Stimulated activated CD4-positive, alpha-beta T cell treated with anti-CD3 and anti-CD28 coated beads, Interleukin-4, amount 100 ng/mL, for 1 hour (primary cell): ENCODE results near the gene OR6B2.
"Not testable (repeated sequence)": the region's sequence is repeated elsewhere in the genome, so short reads cannot be mapped to it uniquely, and the experiment has no call there.

Experiments
- DNase-seq: peaks from one replicate; pipeline ENCODE4 v3.0.0-alpha.2; 2020

Gene OR6B2

GRCh38 chr2:240030379-240031094, at the start of gene OR6B2:
Gene OR6B2 (minus strand): TSS chr2:240030429. CDS start chr2:240030429, 0 bp downstream.
- no peak for DNase-seq

DNA sequence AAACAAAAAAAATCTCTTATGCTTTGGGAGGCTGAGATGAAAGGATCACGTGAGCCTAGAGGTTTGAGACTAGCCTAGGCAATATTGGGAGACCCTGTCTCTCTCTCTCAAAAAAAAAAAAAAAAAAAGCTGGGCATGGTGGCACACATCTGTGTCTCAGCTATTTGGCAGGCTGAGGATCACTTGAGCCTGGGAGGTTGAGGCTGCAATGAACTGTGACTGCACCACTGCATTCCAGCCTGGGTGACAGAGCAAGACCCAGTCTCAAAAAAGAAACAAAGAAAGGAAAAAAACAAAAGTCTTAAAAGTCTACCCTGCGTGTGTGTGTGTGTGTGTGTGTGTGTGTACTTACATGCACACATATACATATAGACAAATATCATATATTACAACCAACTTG, 48.4 kb upstream of the OR6B2 start:
- DNase-seq: no peak

DNA sequence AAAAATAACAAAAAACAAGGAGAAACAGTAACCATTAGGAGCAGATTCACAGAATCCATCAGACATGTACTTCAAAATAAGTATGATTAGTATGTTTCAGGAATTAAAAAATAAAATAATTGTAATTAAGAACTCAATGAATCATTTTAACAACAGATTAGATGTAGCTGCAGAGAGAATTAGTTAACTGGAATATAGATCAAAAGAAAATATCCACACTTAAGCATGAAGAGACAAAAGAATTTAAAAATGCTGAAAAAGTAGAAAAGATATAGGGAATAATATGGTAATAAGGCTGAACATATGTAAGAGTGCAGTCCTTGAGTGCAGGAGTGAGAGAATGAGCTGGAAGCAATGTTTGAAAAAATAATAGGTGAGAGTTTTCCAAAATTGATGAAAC, 47.2 kb upstream of the OR6B2 start:
- no peak for DNase-seq

- no peak for DNase-seq
Observed at GRCh38 chr2:240074545-240074944, 44.3 kb upstream of the OR6B2 start.

GRCh38 chr2:240070907-240071306, 40.7 kb upstream of the OR6B2 start:
- no peak for DNase-seq

DNA sequence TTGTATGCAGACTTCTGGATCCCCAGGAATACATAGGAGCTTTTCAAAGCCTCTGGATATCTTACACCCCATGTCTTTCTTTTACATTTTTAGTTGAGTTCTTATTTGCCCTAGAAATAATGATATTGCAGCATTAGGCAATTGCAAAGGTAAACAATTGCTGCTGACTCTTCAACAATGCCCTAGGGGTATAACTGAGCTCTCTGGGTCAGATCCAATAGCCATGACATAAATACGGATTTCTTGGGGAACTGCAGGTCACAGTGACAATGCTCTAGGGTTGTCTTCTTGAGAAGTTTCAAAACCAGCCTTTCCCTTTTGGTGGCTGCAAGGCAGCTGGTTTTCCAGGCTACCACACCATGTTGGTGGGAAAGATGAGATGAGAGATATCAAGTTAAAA, 39.6 kb upstream of the OR6B2 start:
- no peak for DNase-seq

DNA sequence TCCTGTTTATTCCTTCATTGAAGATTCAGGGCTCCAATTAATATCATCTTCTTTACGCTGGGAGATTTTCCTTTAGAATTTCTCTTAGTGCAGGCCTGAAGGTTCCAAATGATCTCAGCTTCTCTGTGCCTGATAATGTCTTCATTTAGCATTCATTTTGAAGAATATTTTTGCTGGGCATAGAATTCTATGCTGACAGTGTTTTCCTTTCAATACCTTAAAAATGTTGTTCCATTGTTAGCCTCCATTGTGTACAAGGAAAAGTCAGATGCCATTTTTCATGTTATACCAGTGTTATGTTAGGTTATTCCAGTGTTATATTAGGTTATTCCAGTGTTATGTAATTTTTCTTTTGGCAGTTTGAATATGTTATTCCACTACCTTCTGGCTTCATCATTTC, 38.0 kb upstream of the OR6B2 start:
- no peak for DNase-seq

GRCh38 chr2:240066489-240066888, 36.3 kb upstream of the OR6B2 start:
- DNase-seq: no peak

DNA sequence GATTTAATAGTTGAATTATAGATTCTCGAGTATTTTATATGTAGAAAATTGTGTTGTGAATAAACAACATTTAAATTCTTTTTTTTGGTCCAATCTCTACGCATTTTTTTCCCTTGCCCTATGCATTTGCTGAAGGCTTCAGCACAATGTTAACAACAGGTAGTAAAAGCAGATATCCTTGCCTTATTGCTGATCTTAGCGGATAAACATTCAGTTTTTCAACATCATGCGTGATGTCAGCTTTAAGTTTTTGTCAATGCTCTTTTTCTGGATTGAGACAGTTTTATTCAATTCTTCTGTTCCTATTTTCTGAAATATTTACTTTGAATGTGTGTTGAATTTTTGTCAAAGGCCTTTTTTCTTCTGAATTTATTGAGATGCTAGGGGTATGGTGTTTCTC, 34.7 kb upstream of the OR6B2 start:
- no peak for DNase-seq

DNA sequence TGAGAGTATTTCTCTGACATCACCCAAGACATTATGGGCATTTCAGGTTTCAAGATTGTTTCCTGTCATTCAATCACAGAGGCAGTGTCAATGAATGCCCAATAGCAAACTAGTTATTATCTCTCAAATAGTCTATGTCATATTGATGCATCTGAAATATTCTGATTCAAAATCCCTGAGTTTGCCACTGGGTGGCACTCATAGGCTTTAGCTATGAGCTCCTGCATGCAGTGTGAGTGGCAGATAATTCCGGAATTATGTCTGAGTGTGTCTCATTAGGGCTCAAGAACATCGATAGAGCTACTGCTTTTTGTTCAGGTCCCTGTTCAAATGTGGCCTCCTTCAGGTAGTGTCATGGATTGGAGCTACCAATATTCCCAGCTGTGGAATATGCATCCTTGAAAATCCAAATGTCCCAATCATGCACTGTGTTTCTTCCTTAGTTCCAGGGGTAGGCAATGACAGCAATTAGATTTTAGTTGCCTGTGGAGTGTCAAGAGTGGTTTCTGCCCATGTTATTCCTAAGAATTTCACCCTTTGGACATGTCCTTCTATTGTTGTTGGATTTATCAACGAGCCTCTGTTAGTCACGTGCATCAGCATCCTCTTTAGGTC, 30.9 kb upstream of the OR6B2 start:
- DNase-seq: peak; percentile 14

GRCh38 chr2:240056678-240057077, 26.4 kb upstream of the OR6B2 start:
- no peak for DNase-seq

DNA sequence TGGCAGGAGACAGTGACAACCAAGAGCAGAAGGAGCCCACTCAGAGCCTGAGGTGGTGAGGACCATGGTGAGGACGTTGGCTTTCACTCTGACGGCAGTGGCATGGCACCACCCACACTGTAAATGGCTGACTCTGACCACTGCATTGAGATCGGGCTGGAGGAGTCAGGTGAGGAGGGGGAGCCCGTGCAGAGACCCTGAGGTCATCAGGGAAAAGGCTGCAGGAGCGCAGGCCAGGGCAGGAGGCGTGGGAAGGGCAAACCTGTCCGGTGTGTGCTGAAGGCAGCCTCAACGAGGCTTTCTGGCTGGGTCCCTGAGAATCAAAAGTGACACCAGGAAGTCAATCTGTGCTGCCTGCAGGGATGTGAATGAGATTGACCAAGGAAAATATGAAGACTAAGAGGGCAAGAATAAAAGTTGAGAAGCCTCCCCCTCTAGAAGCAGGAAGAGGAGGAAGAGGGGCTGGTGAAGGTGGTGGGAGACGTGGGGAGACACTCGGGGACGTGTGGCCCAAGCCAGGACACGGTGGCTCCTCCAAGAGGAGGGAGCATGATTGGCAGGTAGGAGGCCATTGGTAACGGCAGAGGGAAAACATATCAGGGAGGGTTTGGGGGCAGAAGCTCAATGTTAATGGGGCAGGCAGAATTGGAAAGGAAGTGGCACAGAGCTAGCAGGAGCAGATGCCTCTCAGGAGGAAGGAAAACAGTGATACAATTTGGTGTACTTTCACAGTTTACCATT, 25.1 kb upstream of the OR6B2 start:
- DNase-seq: no peak

GRCh38 chr2:240053173-240054155, 23.2 kb upstream of the OR6B2 start, which contains the start of gene OR6B3:
Gene OR6B3 (minus strand): TSS chr2:240053521.
- no peak for DNase-seq

GRCh38 chr2:240052524-240052923, 22.3 kb upstream of the OR6B2 start:
- DNase-seq: no peak

GRCh38 chr2:240051697-240052096, 21.5 kb upstream of the OR6B2 start:
- no peak for DNase-seq

- no peak for DNase-seq
Observed at GRCh38 chr2:240050278-240050677, 20.0 kb upstream of the OR6B2 start.

DNA sequence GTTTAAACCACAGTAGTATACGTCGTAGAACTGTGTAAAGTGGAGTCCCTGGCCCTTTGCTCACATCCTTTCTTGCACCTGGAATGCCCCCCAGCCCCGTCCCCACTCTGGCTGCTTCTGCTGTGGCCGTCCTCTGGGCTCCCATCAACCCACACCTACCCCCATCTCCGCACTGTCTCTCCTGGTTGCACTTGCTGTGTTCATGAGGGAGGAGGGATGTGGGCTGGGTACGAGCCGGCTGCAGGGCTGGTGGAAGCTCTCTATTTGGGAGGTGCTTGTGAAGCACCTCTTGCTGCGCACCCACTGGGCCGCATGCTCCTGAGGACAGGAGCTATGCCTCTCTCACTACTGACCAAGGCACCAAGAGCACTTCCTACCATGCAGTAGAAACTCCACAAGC, 18.0 kb upstream of the OR6B2 start:
- no peak for DNase-seq

- DNase-seq: no peak
Observed at GRCh38 chr2:240045098-240045497, 14.9 kb upstream of the OR6B2 start.

DNA sequence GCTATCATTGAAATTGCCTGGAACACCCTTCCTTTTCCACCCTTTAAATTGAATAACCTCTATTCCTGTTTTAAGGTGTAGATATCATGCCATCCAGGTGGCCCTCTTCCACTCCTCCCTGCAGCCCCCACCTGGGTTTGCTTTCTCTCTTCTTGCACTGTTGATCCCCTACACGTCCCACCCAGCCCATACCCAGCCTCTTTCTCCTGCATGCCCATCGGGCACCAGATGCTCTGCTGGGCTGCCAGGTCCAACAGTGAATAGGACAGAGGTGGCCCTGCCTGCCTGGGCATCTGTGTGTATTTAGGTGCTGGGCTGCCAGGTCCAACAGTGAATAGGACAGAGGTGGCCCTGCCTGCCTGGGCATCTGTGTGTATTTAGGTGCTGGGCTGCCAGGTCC, 13.9 kb upstream of the OR6B2 start:
- DNase-seq: not testable (repeated sequence)

DNA sequence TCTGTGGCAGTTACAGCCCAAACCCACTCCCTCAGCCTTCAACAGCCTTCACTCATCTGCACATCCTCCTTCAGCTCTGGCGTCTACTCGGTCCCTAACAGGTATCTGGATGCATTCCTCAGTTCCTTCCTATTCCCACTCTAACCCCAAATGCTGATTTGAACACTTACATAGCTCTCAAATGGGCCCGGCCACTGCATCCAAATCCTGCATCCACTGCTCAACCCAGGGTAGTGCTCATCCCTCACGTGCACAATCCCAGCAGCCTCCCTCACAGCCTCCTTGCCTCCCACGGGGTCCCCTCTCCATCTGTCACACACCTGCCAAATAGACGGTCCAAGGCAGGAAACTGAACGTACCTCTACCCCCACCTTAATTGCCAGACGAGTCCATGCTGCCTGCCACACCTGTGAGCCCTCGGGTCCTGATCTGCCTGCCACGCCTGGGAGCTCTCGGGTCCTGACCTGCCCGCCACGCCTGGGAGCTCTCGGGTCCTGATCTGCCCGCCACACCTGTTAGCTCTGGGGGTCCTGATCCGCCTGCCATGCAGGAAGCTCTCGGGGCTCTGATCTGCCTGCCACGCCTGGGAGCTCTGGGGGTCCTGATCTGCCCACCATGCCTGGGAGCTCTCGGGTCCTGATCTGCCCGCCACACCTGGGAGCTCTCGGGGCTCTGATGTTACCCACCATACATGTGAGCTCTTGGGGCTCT, 13.2 kb upstream of the OR6B2 start:
- no peak for DNase-seq

DNA sequence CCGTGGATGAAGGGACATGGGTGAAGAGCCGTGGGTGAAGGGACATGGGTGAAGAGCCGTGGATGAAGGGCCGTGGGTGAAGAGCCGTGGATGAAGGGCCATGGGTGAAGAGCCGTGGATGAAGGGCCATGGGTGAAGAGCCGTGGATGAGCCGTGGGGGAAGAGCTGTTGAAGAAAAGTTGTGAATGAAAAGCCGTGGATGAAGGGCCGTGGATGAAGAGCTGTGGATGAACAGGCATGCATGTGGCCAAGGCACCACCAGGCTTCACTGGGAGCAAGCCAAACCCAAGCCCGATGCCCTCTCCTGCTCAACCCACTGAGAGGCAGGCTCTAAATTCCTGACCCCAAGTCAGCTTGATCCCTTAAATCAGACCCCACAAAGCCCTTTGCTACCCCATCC, 12.5 kb upstream of the OR6B2 start:
- no peak for DNase-seq

DNA sequence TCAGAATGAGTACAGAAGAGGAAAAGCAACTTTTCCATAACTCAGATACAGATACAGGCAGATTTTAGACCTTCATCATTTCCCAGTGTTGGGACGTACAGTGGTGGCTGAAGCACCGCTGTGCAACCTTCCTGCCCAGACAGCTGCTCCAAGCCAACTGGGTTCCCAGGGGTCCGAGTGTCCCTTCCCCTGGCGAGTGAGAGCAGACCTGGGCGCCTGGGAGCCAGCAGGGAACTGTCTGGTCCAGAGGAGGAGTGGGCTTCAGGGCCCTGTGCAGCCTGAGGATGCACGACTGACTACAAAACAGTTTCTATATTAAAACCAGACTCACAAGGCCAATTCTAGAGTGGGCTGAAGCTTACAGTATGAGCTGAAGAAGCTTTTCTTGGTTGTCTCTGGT, 11.1 kb upstream of the OR6B2 start:
- no peak for DNase-seq
